Naive thymus-derived CD4-positive, alpha-beta T cell (primary cell): ENCODE data around the gene GPHN. TPM values are rescaled to one million over a fixed set of nuclear protein-coding genes. Genes with fewer than 3 reads are reported as not detected.

ENCODE experiments used
- ATAC-seq: fragments of 150-1000 bp; cut with Tn5 transposase; 2 replicates; pipeline ENCODE4 v1.10.0; 2021; ENCODE audit warnings: mild to moderate bottlenecking, moderate library complexity
- CTCF ChIA-PET: fragments of 350-600 bp; sonication (Branson Sonifier 250); formaldehyde crosslinking; loops from one replicate; lab custom pipeline; 2021; ENCODE audit warnings: antibody characterized with exemption; lab: Charles Lee
- POLR2A ChIA-PET: fragments of 350-600 bp; sonication (Branson Sonifier 250); formaldehyde crosslinking; loops from one replicate; lab custom pipeline; 2021; ENCODE audit warnings: antibody characterized with exemption, inconsistent platforms; lab: Charles Lee
- DNase-seq, 9 donors: peaks; one replicate each; pipeline versions ENCODE4 v3.0.0 to v3.0.0-alpha.2; 2020 to 2022; ENCODE audit warnings: mixed read lengths in 1 of 9
- H3K27ac ChIP-seq: one replicate; pipeline ENCODE4 v1.7.0; 2013; ENCODE audit warnings: mild to moderate bottlenecking, low read depth, low read length, moderate library complexity
- H3K27me3 ChIP-seq, 2 donors: one replicate each; pipeline ENCODE4 v1.7.0; 2013; ENCODE audit warnings: low read length in 2 of 2, mild to moderate bottlenecking in 2 of 2, moderate library complexity in 2 of 2; ENCODE audit not compliant: control insufficient read depth in 2 of 2, insufficient read depth in 2 of 2
- H3K36me3 ChIP-seq, 3 experiments: 1 replicate in 2 of 3; 2 replicates in 1 of 3; pipeline ENCODE4 v1.7.0; 2013; ENCODE audit warnings: low read length in 3 of 3, mild to moderate bottlenecking in 3 of 3, moderate library complexity in 1 of 3; ENCODE audit not compliant: insufficient read depth in 3 of 3, control insufficient read depth in 2 of 3
- H3K4me1 ChIP-seq, 2 donors: one replicate each; pipeline ENCODE4 v1.7.0; 2013; ENCODE audit warnings: low read length in 2 of 2, mild to moderate bottlenecking in 2 of 2, moderate library complexity in 1 of 2; ENCODE audit not compliant: control insufficient read depth in 2 of 2, insufficient read depth in 2 of 2
- H3K4me3 ChIP-seq: 2 replicates; pipeline ENCODE4 v1.7.0; 2013; ENCODE audit warnings: mild to moderate bottlenecking, low read length
- H3K9me3 ChIP-seq, 3 experiments: 1 replicate in 2 of 3; 2 replicates in 1 of 3; pipeline ENCODE4 v1.7.0; 2013; ENCODE audit warnings: low read length in 3 of 3; ENCODE audit not compliant: control insufficient read depth in 2 of 3
- H3K27ac Mint-ChIP-seq, 9 donors: one replicate each; pipeline ENCODE4 v1.8.0; 2020 to 2022; ENCODE audit warnings: mixed read lengths in 9 of 9, mild to moderate bottlenecking in 8 of 9, moderate library complexity in 5 of 9, inconsistent platforms in 2 of 9
- H3K27me3 Mint-ChIP-seq, 5 donors: one replicate each; pipeline ENCODE4 v1.8.0; 2021 to 2022; ENCODE audit warnings: mixed read lengths in 5 of 5, mild to moderate bottlenecking in 1 of 5
- H3K36me3 Mint-ChIP-seq, 5 donors: one replicate each; pipeline ENCODE4 v1.8.0; 2020 to 2022; ENCODE audit warnings: mixed read lengths in 5 of 5, mild to moderate bottlenecking in 3 of 5, inconsistent platforms in 1 of 5
- H3K4me1 Mint-ChIP-seq, 7 donors: one replicate each; pipeline ENCODE4 v1.8.0; 2020 to 2022; ENCODE audit warnings: mixed read lengths in 7 of 7, mild to moderate bottlenecking in 3 of 7, inconsistent platforms in 1 of 7
- H3K4me3 Mint-ChIP-seq, 10 donors: one replicate each; pipeline ENCODE4 v1.8.0; 2020 to 2022; ENCODE audit warnings: mild to moderate bottlenecking in 10 of 10, mixed read lengths in 10 of 10, moderate library complexity in 6 of 10, inconsistent platforms in 2 of 10
- H3K9me3 Mint-ChIP-seq, 11 donors: one replicate each; pipeline ENCODE4 v1.8.0; 2020 to 2022; ENCODE audit warnings: mixed read lengths in 11 of 11, mild to moderate bottlenecking in 4 of 11, inconsistent platforms in 1 of 11, moderate library complexity in 1 of 11
- intact Hi-C, 2 donors: fragments of 100-400 bp; cut with micrococcal nuclease; formaldehyde crosslinking; loops; one replicate each; pipeline ENCODE4 v1.15.1; 2023
- polyA plus RNA-seq, 2 donors: library from polyadenylated mRNA; unstranded; fragments of 300-500 nt; fragmentation: Illumina TruSeq; gene quantifications; one replicate each; pipeline ENCODE4 v1.2.3, GENCODE V29; 2021
- total RNA-seq, 6 experiments: library from RNA in 5 of 6; stranded (reverse) in 5 of 6; gene quantifications; 1 replicate in 5 of 6; 2 replicates in 1 of 6; pipeline ENCODE4 v1.2.3 and lab custom pipeline; 2021 to 2026

The GPHN gene
- total and polyA plus RNA-seq, 7 experiments from 2014 or later = 6.0 to 28.1 (median 14.3) TPM

GRCh38 chr14:66634876-66635275 lies 126.9 kb downstream of the GPHN start:
- H3K27ac ChIP-seq = no peak overlapping the region
- H3K27ac Mint-ChIP-seq = peak overlapping the region in 1 of 9 donors; percentile 13
- DNase-seq (no peak), ATAC-seq (no peak)
- H3K27me3 ChIP-seq = no peaks in the 10 kb centered on the region
- H3K4me3 Mint-ChIP-seq = no peak overlapping the region
- H3K27me3 Mint-ChIP-seq = no peaks in the 10 kb centered on the region
- intact Hi-C loops = no loop called here
- peaks cover 0 to 10% (median 4%) of the 10 kb centered on the region in 7 donors for H3K4me1 Mint-ChIP-seq
- no peak overlapping the region for H3K4me3 ChIP-seq
- peaks cover 0 to 9% (median 0%) of the 10 kb centered on the region in 11 donors for H3K9me3 Mint-ChIP-seq
- no peaks in the 10 kb centered on the region for H3K36me3 ChIP-seq
- ChIA-PET POLR2A (no interaction called here), CTCF (no interaction called here)
- H3K4me1 ChIP-seq = no peaks in the 10 kb centered on the region
- peaks cover 0 to 22% (median 19%) of the 10 kb centered on the region in 5 donors for H3K36me3 Mint-ChIP-seq
- H3K9me3 ChIP-seq = no peaks in the 10 kb centered on the region

GRCh38 chr14:66635435-66635834 lies 127.5 kb downstream of the GPHN start:
- H3K9me3 Mint-ChIP-seq = peaks cover 0 to 9% (median 0%) of the 10 kb centered on the region in 11 donors
- no peaks in the 10 kb centered on the region for H3K9me3 ChIP-seq

GRCh38 chr14:66636240-66636639 lies 128.3 kb downstream of the GPHN start:
- Histone ChIP-seq H3K4me1 (no peaks in the 10 kb centered on the region), H3K27me3 (no peaks in the 10 kb centered on the region), H3K9me3 (no peaks in the 10 kb centered on the region), H3K36me3 (no peaks in the 10 kb centered on the region), H3K27ac (no peak overlapping the region), H3K4me3 (no peak overlapping the region)
- Mint-ChIP-seq H3K9me3 (peaks cover 0 to 9% (median 0%) of the 10 kb centered on the region in 11 donors), H3K4me1 (peaks cover 0 to 10% (median 4%) of the 10 kb centered on the region in 7 donors), H3K36me3 (peaks cover 0 to 18% (median 11%) of the 10 kb centered on the region in 5 donors), H3K27ac (no peak overlapping the region), H3K4me3 (no peak overlapping the region), H3K27me3 (no peaks in the 10 kb centered on the region)
- intact Hi-C loops = no loop called here
- ATAC-seq = no peak
- CTCF ChIA-PET = no interaction called here
- DNase-seq = no peak
- POLR2A ChIA-PET = no interaction called here

More at GRCh38 chr14:66635435-66635834, 127.5 kb downstream of the GPHN start:
- no peak for DNase-seq
- Mint-ChIP-seq H3K4me1 (peaks cover 0 to 10% (median 4%) of the 10 kb centered on the region in 7 donors), H3K4me3 (no peak overlapping the region), H3K27me3 (no peaks in the 10 kb centered on the region), H3K27ac (no peak overlapping the region), H3K36me3 (peaks cover 0 to 18% (median 14%) of the 10 kb centered on the region in 5 donors)
- H3K36me3 ChIP-seq = no peaks in the 10 kb centered on the region
- ChIA-PET POLR2A (no interaction called here), CTCF (no interaction called here)
- intact Hi-C loops = no loop called here
- no peak overlapping the region for H3K4me3 ChIP-seq
- ATAC-seq = no peak
- H3K27me3 ChIP-seq = no peaks in the 10 kb centered on the region
- H3K4me1 ChIP-seq = no peaks in the 10 kb centered on the region
- H3K27ac ChIP-seq = no peak overlapping the region

- Mint-ChIP-seq H3K27ac (no peak overlapping the region), H3K4me1 (peaks cover 0 to 24% (median 10%) of the 10 kb centered on the region in 7 donors), H3K27me3 (no peaks in the 10 kb centered on the region), H3K4me3 (no peak overlapping the region), H3K9me3 (peaks cover 0 to 4% (median 0%) of the 10 kb centered on the region in 11 donors), H3K36me3 (peaks cover 0 to 8% (median 5%) of the 10 kb centered on the region in 5 donors)
- Histone ChIP-seq H3K27ac (no peak overlapping the region), H3K36me3 (no peaks in the 10 kb centered on the region), H3K4me1 (no peaks in the 10 kb centered on the region), H3K4me3 (no peak overlapping the region), H3K27me3 (no peaks in the 10 kb centered on the region), H3K9me3 (no peaks in the 10 kb centered on the region)
- CTCF ChIA-PET = no interaction called here
- POLR2A ChIA-PET = no interaction called here
- intact Hi-C loops = no loop called here
- ATAC-seq = no peak
- DNase-seq = no peak
These were observed 130.7 kb downstream of the GPHN start for GRCh38 chr14:66638689-66639088.

GRCh38 chr14:66641861-66642635 lies 134.1 kb downstream of the GPHN start:
- H3K27me3 ChIP-seq = no peaks in the 10 kb centered on the region
- ChIA-PET CTCF (no interaction called here), POLR2A (no interaction called here)
- Mint-ChIP-seq H3K36me3 (peaks cover 0 to 5% (median 1%) of the 10 kb centered on the region in 5 donors), H3K4me3 (no peak overlapping the region), H3K4me1 (peaks cover 3 to 23% (median 7%) of the 10 kb centered on the region in 7 donors), H3K27me3 (no peaks in the 10 kb centered on the region), H3K27ac (no peak overlapping the region), H3K9me3 (no peaks in the 10 kb centered on the region)
- no peaks in the 10 kb centered on the region for H3K36me3 ChIP-seq
- ATAC-seq (no peak), DNase-seq (no peak)
- H3K9me3 ChIP-seq = no peaks in the 10 kb centered on the region
- H3K4me1 ChIP-seq = no peaks in the 10 kb centered on the region
- no peak overlapping the region for H3K27ac ChIP-seq
- intact Hi-C loops = no loop called here
- H3K4me3 ChIP-seq = no peak overlapping the region

- Mint-ChIP-seq H3K4me3 (no peak overlapping the region), H3K27ac (no peak overlapping the region), H3K9me3 (no peaks in the 10 kb centered on the region), H3K27me3 (no peaks in the 10 kb centered on the region), H3K36me3 (peaks cover 0 to 5% (median 1%) of the 10 kb centered on the region in 5 donors), H3K4me1 (peaks cover 3 to 23% (median 7%) of the 10 kb centered on the region in 7 donors)
- no peak for DNase-seq
- no peaks in the 10 kb centered on the region for H3K27me3 ChIP-seq
- no peaks in the 10 kb centered on the region for H3K4me1 ChIP-seq
- intact Hi-C loops = no loop called here
- H3K27ac ChIP-seq = no peak overlapping the region
- ChIA-PET POLR2A (no interaction called here), CTCF (no interaction called here)
- H3K9me3 ChIP-seq = no peaks in the 10 kb centered on the region
- no peaks in the 10 kb centered on the region for H3K36me3 ChIP-seq
- no peak for ATAC-seq
- H3K4me3 ChIP-seq = no peak overlapping the region
These were observed 135.4 kb downstream of the GPHN start for GRCh38 chr14:66643344-66643743.

- H3K27me3 ChIP-seq = no peaks in the 10 kb centered on the region
- Mint-ChIP-seq H3K36me3 (peaks cover 0 to 5% (median 1%) of the 10 kb centered on the region in 5 donors), H3K27ac (no peak overlapping the region), H3K27me3 (no peaks in the 10 kb centered on the region), H3K9me3 (no peaks in the 10 kb centered on the region), H3K4me3 (no peak overlapping the region), H3K4me1 (peaks cover 5 to 31% (median 17%) of the 10 kb centered on the region in 7 donors)
- ChIA-PET POLR2A (no interaction called here), CTCF (no interaction called here)
- H3K4me1 ChIP-seq = no peaks in the 10 kb centered on the region
- no peak overlapping the region for H3K4me3 ChIP-seq
- no peak for DNase-seq
- no peak overlapping the region for H3K27ac ChIP-seq
- ATAC-seq = no peak
- no peaks in the 10 kb centered on the region for H3K36me3 ChIP-seq
- H3K9me3 ChIP-seq = no peaks in the 10 kb centered on the region
- intact Hi-C loops = no loop called here
These were observed 137.8 kb downstream of the GPHN start for GRCh38 chr14:66645716-66646115.
